A549 (cell line): ENCODE measurements around the gene CANT1. TPM values are rescaled to one million over a fixed set of nuclear protein-coding genes. Genes with fewer than 3 reads are reported as not detected.

Experiments
- ATAC-seq, 2 experiments: fragments of 200-7000 bp in 1 of 2; fragments of >200 bp in 1 of 2; cut with Nextera tagmentation in 1 of 2; cut with Tn5 transposase in 1 of 2; 3 replicates each; pipeline versions ENCODE4 v1.8.0 to v1.9.1; 2018 to 2020; ENCODE audit warnings: mild to moderate bottlenecking in 1 of 2, moderate library complexity in 1 of 2
- CTCF ChIA-PET: fragments of 300-600 bp; sonication (Branson Sonifier 250); formaldehyde crosslinking; extraction: SDS; loops from one replicate; lab custom pipeline; 2021; ENCODE audit warnings: antibody characterized with exemption, inconsistent platforms; lab: Yijun Ruan, JAX
- POLR2A ChIA-PET: fragments of 350-600 bp; formaldehyde crosslinking; extraction: SDS; loops from one replicate; lab custom pipeline; 2021; ENCODE audit warnings: antibody characterized with exemption, inconsistent platforms; lab: Yijun Ruan, JAX
- DNase-seq, 2 experiments: peaks; one replicate each; pipeline versions ENCODE4 v3.0.0 to v3.0.0-alpha.2; 2011 to 2016; ENCODE audit warnings: low read depth in 1 of 2, low spot score in 1 of 2
- FAIRE-seq: peaks from 2 replicates; lab custom pipeline; 2011; peaks lifted over from hg19 to GRCh38; lab: Jason Lieb, UNC
- H3K27ac ChIP-seq, 2 experiments: fragments of >200 bp; sonication (Bioruptor Twin); formaldehyde crosslinking; 3 replicates each; pipeline ENCODE4 v1.5.1; 2016 to 2017
- H3K4me1 ChIP-seq: fragments of >200 bp; sonication (Bioruptor Twin); formaldehyde crosslinking; 3 replicates; pipeline ENCODE4 v1.6.1; 2016
- H3K4me2 ChIP-seq: fragments of >200 bp; sonication (Bioruptor Twin); formaldehyde crosslinking; 3 replicates; pipeline ENCODE4 v1.6.1; 2016
- H3K4me3 ChIP-seq: fragments of >200 bp; sonication (Bioruptor Twin); formaldehyde crosslinking; 3 replicates; pipeline ENCODE4 v1.5.1; 2016
- H3K9me3 ChIP-seq: fragments of >200 bp; sonication (Bioruptor Twin); formaldehyde crosslinking; 3 replicates; pipeline ENCODE4 v1.6.1; 2016
- BHLHE40 ChIP-seq: IDR thresholded peaks from 2 replicates; pipeline ENCODE4 v1.6.1; 2012; ENCODE audit warnings: low read depth, low read length, inconsistent platforms
- ESRRA ChIP-seq: fragments of 150-350 bp; IDR thresholded peaks from 2 replicates; pipeline ENCODE4 v1.6.1; 2014; ENCODE audit warnings: mild to moderate bottlenecking, low read length, borderline replicate concordance
- FOXS1 ChIP-seq: fragments of 250-450 bp; sonication (Bioruptor Pico); IDR thresholded peaks from 2 replicates; pipeline ENCODE4 v1.5.0; 2020; ENCODE audit warnings: mild to moderate bottlenecking, moderate library complexity
- GATA3 ChIP-seq: IDR thresholded peaks from 2 replicates; pipeline ENCODE4 v1.6.1; 2012; ENCODE audit warnings: borderline replicate concordance
- HOXA7 ChIP-seq: fragments of 250-450 bp; sonication (Bioruptor Pico); IDR thresholded peaks from 2 replicates; pipeline ENCODE4 v1.5.0; 2020; ENCODE audit warnings: mild to moderate bottlenecking, moderate library complexity
- HOXB5 ChIP-seq: fragments of 250-450 bp; sonication (Bioruptor Pico); IDR thresholded peaks from 2 replicates; pipeline ENCODE4 v1.5.0; 2020; ENCODE audit warnings: mild to moderate bottlenecking, moderate library complexity
- JUN ChIP-seq, 2 experiments: fragments of >200 bp; sonication (Bioruptor Twin); formaldehyde crosslinking; IDR thresholded peaks; 2 replicates in 1 of 2; 3 replicates in 1 of 2; pipeline ENCODE4 v1.6.1; 2016 to 2017
- MYC ChIP-seq: IDR thresholded peaks from 2 replicates; pipeline ENCODE4 v1.6.1; 2012; ENCODE audit warnings: mild to moderate bottlenecking, inconsistent platforms, low read length, improper control_type of control experiment, borderline replicate concordance
- NR3C1 ChIP-seq: fragments of >200 bp; sonication (Bioruptor Twin); formaldehyde crosslinking; IDR thresholded peaks from 3 replicates; pipeline ENCODE4 v1.6.1; 2017
- POLR2A ChIP-seq: IDR thresholded peaks from 2 replicates; pipeline ENCODE4 v1.6.1; 2012; ENCODE audit warnings: mild to moderate bottlenecking, low read length
- RAD21 ChIP-seq, 2 experiments: fragments of >200 bp in 1 of 2; sonication (Bioruptor Twin) in 1 of 2; formaldehyde crosslinking in 1 of 2; IDR thresholded peaks in 1 of 2; conservative IDR thresholded peaks in 1 of 2; 2 replicates in 1 of 2; 3 replicates in 1 of 2; pipeline ENCODE4 v1.6.1; 2012 to 2018; ENCODE audit warnings: inconsistent platforms in 1 of 2
- RCOR1 ChIP-seq: fragments of 150-350 bp; IDR thresholded peaks from 2 replicates; pipeline ENCODE4 v1.6.1; 2014; ENCODE audit warnings: antibody characterized with exemption, low read length, low read depth
- RFX5 ChIP-seq: fragments of 450-650 bp; IDR thresholded peaks from 2 replicates; pipeline ENCODE4 v1.7.1; 2014; ENCODE audit warnings: antibody characterized with exemption, mild to moderate bottlenecking, moderate library complexity
- SMC3 ChIP-seq: fragments of >200 bp; sonication (Bioruptor Twin); formaldehyde crosslinking; IDR thresholded peaks from 3 replicates; pipeline ENCODE4 v1.6.1; 2018; ENCODE audit warnings: inconsistent platforms
- TFCP2L1 ChIP-seq: fragments of 250-450 bp; sonication (Bioruptor Pico); IDR thresholded peaks from 2 replicates; pipeline ENCODE4 v1.5.0; 2021; ENCODE audit warnings: mild to moderate bottlenecking
- ZC3H11A ChIP-seq: fragments of 450-650 bp; IDR thresholded peaks from 2 replicates; pipeline ENCODE4 v1.6.1; 2014; ENCODE audit warnings: antibody characterized with exemption, mild to moderate bottlenecking
- WGBS: methylation state at CpG from one replicate; pipeline ENCODE4 v1.1.6; 2017; ENCODE audit errors: missing lambda C conversion rate; 5-methylcytosine and 5-hydroxymethylcytosine counted together
- polyA plus RNA-seq, 4 experiments: library from polyadenylated mRNA; depleted of rRNA in 3 of 4; stranded (reverse); fragments of >200 nt; fragmentation: RNase III in 1 of 4; extraction: RNeasy Plus Mini Kit Qiagen cat#74134 plus additional on column Dnase treatment in 1 of 4; gene quantifications; 2 replicates in 3 of 4; 3 replicates in 1 of 4; pipeline ENCODE4 v1.2.3, GENCODE V29; 2011 to 2017
- TF ChIP-seq, protein P1 (sequence below): fragments of 450-650 bp; IDR thresholded peaks from 2 replicates; pipeline ENCODE4 v1.6.1; 2014; ENCODE audit warnings: antibody characterized with exemption
- TF ChIP-seq, protein P2 (sequence below): fragments of 200-600 bp; sonication (generic); IDR thresholded peaks from 2 replicates; pipeline ENCODE4 v1.6.1; 2016; ENCODE audit warnings: antibody characterized with exemption, mild to moderate bottlenecking, moderate library complexity
- TF ChIP-seq, protein P3 (sequence below): fragments of >200 bp; sonication (Bioruptor Twin); formaldehyde crosslinking; IDR thresholded peaks from 3 replicates; pipeline ENCODE4 v1.5.1; 2016

Gene CANT1
- polyA plus RNA-seq, 2 of the 4 experiments (the other 2 are of a cell fraction) = 65.5 to 67.6 TPM

DNA sequence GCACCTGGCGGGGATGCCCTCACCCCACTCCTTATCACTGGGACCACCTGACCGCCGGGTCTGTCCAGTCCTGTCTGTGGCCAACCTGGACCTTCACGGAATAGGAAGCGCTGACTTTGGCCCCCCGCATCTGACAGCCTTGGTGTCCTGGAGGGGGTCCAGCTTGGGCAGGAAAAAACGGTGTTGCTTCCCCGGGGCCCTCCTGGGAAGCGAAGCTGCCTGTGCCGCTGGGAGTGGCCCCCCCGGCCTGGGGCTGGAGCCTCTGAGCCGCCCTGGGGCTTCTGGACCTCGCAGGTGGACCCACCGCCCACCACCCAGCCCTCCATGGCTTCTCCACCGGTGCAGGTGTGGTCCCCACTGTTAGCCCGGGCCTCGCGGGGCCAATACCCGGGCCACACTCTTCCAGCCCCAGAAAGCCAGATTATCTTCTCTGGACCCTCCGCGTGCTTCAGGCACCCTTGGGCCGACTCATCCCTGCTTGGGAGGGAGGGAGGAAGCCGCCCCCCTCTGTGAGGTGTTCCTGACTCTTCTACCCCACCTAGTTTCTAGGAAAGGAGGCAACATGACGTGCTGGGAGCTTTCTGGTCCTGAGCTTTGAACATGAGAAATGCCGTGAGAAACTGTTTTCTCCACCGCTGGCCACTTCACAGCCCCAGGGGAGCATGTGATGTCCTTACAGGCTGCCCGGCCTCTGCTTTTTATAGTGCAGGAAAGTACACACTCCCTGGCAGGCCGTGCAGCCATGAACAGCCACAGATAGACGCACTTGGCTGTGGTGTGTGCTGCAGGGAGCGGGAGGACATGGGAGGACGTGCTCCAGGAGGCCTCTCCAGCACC lies 15.6 kb upstream of the CANT1 start:
- FAIRE-seq = no peak
- Histone ChIP-seq H3K9me3 (no peaks in the 10 kb centered on the region), H3K4me2 (peak overlapping the region; percentile 88), H3K27ac (peak overlapping the region; percentile 78 to 88), H3K4me1 (peaks cover 51% of the 10 kb centered on the region), H3K4me3 (peak overlapping the region; percentile 63)
- ChIA-PET POLR2A (interaction anchor here (0.7 kb wide), 1 partner anchor 10 kb away, joined by 4 read pairs; no protein-coding TSS in a partner anchor), CTCF (interaction anchor here (0.6 to 18.2 kb wide), 13 partner anchors 9 to 684 kb away, joined by 3 to 376 read pairs (median 9); partner anchors contain the start of gene CANT1)
- 82% methylated on average over 27 of the region's 31 CpGs for WGBS
- TF ChIP-seq HOXA7 (CRISPR knock-in tag) = no peak
- TF ChIP-seq RAD21 (conservative IDR thresholded peaks at IDR 0.05 in 1 of 2, IDR thresholded peaks at IDR 0.05 in 1 of 2) = no peak
- no peak for TF ChIP-seq ESRRA
- no peak for TF ChIP-seq JUN (IDR thresholded peaks at IDR 0.05)
- TF ChIP-seq SMC3 = no peak
- no peak for TF ChIP-seq TFCP2L1 (CRISPR knock-in tag)
- no peak for TF ChIP-seq RCOR1
- TF ChIP-seq BHLHE40 = no peak
- no peak for TF ChIP-seq HOXB5 (CRISPR knock-in tag)
- TF ChIP-seq MYC = no peak
- TF ChIP-seq, protein P1, sequence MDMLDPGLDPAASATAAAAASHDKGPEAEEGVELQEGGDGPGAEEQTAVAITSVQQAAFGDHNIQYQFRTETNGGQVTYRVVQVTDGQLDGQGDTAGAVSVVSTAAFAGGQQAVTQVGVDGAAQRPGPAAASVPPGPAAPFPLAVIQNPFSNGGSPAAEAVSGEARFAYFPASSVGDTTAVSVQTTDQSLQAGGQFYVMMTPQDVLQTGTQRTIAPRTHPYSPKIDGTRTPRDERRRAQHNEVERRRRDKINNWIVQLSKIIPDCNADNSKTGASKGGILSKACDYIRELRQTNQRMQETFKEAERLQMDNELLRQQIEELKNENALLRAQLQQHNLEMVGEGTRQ = no peak
- TF ChIP-seq NR3C1 = no peak
- TF ChIP-seq FOXS1 (CRISPR knock-in tag) = no peak
- no peak for TF ChIP-seq GATA3
- TF ChIP-seq POLR2A = no peak
- no peak for TF ChIP-seq ZC3H11A
- no peak for TF ChIP-seq RFX5
- TF ChIP-seq, protein P2, sequence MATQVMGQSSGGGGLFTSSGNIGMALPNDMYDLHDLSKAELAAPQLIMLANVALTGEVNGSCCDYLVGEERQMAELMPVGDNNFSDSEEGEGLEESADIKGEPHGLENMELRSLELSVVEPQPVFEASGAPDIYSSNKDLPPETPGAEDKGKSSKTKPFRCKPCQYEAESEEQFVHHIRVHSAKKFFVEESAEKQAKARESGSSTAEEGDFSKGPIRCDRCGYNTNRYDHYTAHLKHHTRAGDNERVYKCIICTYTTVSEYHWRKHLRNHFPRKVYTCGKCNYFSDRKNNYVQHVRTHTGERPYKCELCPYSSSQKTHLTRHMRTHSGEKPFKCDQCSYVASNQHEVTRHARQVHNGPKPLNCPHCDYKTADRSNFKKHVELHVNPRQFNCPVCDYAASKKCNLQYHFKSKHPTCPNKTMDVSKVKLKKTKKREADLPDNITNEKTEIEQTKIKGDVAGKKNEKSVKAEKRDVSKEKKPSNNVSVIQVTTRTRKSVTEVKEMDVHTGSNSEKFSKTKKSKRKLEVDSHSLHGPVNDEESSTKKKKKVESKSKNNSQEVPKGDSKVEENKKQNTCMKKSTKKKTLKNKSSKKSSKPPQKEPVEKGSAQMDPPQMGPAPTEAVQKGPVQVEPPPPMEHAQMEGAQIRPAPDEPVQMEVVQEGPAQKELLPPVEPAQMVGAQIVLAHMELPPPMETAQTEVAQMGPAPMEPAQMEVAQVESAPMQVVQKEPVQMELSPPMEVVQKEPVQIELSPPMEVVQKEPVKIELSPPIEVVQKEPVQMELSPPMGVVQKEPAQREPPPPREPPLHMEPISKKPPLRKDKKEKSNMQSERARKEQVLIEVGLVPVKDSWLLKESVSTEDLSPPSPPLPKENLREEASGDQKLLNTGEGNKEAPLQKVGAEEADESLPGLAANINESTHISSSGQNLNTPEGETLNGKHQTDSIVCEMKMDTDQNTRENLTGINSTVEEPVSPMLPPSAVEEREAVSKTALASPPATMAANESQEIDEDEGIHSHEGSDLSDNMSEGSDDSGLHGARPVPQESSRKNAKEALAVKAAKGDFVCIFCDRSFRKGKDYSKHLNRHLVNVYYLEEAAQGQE = no peak
- TF ChIP-seq, protein P3, sequence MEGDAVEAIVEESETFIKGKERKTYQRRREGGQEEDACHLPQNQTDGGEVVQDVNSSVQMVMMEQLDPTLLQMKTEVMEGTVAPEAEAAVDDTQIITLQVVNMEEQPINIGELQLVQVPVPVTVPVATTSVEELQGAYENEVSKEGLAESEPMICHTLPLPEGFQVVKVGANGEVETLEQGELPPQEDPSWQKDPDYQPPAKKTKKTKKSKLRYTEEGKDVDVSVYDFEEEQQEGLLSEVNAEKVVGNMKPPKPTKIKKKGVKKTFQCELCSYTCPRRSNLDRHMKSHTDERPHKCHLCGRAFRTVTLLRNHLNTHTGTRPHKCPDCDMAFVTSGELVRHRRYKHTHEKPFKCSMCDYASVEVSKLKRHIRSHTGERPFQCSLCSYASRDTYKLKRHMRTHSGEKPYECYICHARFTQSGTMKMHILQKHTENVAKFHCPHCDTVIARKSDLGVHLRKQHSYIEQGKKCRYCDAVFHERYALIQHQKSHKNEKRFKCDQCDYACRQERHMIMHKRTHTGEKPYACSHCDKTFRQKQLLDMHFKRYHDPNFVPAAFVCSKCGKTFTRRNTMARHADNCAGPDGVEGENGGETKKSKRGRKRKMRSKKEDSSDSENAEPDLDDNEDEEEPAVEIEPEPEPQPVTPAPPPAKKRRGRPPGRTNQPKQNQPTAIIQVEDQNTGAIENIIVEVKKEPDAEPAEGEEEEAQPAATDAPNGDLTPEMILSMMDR = no peak
- ATAC-seq = no peak
- DNase-seq = no peak
